HG02623 (cell line): Measurements from ENCODE around the gene ESRRA.
A peak's percentile ranks its signal among the peaks of the same experiment; 100 is the strongest.

ENCODE experiments used
- ATAC-seq: cut with Tn5 transposase; IDR thresholded peaks from one replicate; pipeline ENCODE4 v1.9.1; 2021; ENCODE audit warnings: moderate library complexity; ENCODE audit not compliant: unreplicated experiment

ESRRA gene

GRCh38 chr11:64327375-64327774 lies 22.1 kb downstream of the ESRRA start:
- no peak for ATAC-seq

DNA sequence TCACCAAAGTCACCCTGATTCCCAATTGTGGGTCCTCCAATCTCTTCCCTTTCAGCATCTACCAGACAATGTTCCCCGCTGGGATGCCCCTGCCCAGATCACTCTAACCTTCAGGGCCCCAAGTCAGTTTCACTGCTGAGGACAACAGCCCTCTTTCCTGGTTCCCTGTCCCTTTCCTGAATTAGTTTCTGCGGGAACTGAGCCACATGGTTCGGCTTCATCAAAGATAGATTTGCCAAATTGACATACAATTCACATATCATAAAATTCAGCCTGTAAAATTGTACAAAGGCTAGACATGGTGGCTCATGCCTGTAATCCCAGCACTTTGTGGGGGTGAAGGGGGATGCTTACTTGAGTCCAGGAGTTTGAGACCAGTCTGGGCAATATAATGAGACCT lies 22.7 kb downstream of the ESRRA start:
- ATAC-seq: no peak

DNA sequence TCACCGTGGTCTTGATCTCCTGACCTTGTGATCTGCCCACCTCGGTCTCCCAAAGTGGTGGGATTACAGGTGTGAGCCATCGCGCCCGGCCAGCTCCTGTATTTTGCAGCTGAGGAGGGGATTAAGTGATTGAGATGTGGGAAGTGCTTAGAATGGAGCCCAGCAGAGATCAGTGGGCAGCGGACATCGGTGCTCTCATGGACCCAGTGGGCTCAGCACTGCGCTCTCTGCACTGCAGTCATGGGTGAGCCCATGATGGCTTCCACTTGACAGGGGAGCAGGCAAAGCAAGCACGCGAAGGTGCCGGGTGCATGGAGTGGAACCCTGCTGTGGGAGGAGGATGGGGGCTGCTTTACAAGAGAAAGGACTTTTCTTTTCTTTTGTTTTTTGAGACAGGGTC lies 25.6 kb downstream of the ESRRA start:
- no peak for ATAC-seq

DNA sequence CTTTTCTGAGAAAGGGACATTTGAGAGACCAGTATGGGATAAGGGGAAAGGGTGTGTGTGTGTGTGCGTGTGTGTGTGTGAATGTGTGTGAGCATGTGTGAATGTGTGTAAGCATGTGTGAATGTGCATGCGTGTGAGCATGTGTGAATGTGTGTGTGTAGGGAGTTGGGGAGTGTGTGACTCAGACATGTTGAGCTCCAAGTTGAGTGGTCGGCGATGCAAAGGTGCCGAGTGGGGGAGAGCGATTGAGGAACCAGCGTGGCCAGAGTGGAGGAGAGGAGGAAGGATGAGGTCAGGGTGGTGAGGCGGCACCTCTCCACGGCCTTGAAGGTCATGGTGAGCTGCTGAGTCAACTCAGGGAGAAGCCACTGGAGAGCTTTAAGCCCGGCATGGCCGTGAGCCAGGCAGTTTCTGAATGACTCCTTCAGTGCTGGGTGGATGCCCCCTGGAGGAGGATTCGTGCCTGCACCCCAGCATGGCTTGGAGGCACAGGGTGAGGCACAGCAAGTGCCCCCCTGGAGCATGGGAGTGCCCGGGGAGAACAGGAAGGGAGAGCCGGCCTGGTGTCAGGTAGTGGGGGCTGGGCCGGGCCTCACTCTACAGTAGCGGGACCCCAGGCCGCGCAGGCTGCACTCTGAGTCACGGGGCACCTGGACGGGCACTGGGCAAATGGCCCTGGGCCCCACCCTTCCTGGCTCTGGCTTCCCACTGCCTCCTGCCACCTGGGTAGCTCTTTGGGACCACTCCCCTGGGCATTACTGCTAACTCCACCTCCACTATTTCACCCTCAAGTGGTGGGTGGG lies 26.4 kb downstream of the ESRRA start:
- ATAC-seq: no peak

DNA sequence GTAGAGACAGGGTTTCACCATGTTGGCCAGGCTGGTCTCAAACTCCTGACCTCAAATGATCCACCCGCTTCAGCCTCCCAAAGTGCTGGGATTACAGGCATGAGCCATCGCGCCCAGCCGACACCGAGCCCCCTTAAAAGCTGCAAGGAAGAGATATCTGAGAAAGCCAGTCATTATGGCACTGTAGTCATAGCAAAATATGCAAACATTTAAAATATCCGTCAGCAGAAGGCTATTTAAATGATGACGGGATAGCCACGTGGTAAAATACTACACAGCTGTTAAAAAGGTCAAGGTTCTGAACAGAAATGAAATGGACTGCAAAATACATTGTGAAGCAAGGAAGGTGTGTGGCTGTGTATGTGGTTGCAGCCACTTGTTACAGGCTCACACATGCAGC lies 28.2 kb downstream of the ESRRA start:
- ATAC-seq: no peak

DNA sequence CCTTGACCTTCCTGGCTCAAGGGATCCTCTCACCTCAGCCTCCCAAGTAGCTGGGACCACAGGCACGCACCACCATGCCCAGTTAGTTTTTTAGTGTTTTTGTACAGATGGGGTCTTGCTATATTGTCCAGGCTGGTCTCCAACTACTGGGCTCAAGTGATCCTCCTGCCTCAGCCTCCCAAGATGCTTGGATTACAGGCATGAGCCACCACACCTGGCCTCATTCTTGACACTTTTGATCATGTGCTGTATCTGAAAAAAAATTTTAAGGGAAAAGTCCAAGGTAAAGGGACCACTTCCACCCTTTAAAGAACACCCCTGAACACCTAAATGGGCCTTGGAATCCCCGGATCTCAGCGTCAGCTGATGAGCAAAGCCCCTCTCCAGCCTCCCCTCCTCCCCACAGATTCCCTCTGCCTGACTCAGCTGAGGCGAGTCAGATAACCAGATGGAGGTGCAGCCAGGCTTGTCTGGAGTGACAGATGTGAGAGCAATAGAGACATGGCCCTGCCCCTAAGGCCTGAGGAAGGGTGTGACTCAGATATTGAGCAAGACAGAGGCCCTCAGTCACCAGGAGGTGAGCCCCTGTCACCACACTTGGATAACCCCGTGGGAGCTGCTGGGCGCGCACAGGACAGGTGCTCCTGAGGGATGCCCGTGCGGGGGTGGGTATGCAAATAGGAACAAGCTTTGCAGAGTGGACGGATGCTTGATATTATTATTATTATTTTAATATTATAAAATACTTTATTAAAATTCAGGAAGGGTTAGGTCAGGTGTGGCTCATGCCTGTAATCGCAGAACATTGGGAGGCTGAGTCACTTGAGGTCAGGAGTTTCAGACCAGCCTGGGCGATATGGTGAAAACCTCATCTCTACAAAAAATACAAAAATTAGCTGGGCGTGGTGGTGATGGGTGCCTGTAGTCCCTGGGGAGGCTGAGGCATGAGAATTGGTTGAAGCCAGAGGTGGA lies 29.7 kb downstream of the ESRRA start:
- ATAC-seq: peak; percentile 81

DNA sequence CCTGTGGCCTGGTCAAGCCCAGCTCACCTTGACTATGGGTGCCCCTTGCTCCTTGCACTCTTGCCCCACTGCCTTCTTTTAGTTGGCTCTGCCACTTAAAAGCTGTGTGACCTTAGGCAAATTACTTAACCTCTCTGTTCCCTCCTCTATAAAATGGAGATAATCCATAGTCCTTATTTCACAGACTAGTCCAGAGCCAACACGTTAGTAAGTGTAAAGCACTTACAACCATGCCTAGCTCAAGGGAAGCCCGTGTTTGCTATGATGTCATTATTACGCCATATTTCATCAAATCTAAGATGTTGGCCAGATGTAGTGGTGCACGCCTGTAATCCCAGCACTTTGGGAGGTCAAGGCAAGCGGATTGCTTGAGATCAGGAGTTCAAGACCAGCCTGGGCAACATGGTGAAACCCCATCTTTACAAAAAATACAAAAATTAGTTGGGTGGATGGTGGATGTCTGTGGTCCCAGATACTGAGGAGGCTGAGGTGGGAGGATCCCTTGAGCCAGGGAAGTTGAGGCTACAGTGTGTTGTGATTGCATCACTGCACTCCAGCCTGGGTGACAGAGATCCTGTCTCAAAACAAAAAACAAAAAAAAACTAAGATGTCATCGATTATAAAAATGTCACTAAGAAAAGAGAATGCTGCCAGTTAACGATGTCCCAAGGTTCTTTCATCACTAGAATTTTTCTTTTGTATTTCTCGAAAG lies 32.4 kb downstream of the ESRRA start:
- ATAC-seq: no peak

DNA sequence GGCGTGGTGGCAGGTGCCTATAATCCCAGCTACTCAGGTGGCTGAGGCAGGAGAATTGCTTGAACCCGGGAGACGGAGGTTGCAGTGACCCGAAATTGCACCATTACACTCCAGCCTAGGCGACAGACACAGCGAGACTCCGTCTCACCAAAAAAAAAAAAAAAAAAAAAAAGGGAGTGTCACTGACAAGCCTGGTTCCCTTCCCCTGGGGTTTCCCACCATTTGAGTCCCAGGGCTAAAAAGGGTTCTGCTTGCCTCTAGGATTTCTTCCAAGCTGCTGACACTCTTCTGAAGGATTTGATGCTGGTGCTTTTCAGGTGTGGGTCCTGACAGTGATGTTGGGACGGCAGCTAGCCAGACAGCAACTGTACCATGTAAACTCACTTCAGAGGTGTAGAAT lies 33.4 kb downstream of the ESRRA start:
- no peak for ATAC-seq

DNA sequence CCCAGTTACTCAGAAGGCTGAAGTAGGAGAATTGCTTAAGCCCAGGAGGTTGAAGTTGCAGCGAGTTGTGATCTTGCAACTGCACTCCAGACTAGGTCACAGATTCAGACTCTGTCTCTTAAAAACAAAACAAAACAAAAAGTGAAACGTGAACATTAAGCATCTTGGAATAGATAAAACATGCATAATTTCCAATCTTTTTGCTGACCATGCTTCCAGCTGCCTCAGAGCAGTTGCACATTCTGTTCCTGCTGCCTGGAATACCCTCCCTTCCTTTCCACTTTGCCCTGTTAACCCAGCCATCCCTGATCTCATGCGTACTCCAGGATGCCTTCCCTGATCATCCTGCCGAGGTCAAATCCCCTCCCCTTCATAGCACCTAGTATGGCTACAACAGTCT lies 34.0 kb downstream of the ESRRA start:
- no peak for ATAC-seq

GRCh38 chr11:64339754-64340408 lies 34.6 kb downstream of the ESRRA start, which contains the start of gene CCDC88B:
Gene CCDC88B (plus strand): TSS chr11:64340204. CDS start chr11:64340267, 63 bp downstream.
- ATAC-seq: peak; percentile 53

- no peak for ATAC-seq
These were observed 35.5 kb downstream of the ESRRA start for GRCh38 chr11:64340671-64341335.

DNA sequence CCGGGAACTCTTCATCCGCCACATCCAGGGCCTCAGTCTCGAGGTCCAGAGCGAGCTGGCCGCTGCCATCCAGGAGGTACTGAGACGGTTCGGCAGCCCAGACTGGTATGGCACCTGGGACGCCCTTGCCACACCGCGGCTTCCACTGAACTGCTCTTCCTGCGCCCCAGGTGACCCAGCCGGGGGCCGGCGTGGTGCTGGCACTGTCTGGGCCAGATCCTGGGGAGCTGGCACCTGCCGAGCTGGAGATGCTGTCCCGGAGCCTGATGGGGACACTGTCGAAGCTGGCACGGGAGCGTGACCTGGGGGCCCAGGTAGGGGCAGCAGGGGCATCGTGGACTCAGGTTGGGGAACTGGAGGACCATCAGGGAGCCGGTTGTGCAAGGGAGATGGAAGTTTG lies 36.1 kb downstream of the ESRRA start:
- no peak for ATAC-seq

GRCh38 chr11:64341851-64342791 lies 36.8 kb downstream of the ESRRA start:
- ATAC-seq: no peak

- ATAC-seq: no peak
These were observed 37.8 kb downstream of the ESRRA start for GRCh38 chr11:64342869-64343745.

DNA sequence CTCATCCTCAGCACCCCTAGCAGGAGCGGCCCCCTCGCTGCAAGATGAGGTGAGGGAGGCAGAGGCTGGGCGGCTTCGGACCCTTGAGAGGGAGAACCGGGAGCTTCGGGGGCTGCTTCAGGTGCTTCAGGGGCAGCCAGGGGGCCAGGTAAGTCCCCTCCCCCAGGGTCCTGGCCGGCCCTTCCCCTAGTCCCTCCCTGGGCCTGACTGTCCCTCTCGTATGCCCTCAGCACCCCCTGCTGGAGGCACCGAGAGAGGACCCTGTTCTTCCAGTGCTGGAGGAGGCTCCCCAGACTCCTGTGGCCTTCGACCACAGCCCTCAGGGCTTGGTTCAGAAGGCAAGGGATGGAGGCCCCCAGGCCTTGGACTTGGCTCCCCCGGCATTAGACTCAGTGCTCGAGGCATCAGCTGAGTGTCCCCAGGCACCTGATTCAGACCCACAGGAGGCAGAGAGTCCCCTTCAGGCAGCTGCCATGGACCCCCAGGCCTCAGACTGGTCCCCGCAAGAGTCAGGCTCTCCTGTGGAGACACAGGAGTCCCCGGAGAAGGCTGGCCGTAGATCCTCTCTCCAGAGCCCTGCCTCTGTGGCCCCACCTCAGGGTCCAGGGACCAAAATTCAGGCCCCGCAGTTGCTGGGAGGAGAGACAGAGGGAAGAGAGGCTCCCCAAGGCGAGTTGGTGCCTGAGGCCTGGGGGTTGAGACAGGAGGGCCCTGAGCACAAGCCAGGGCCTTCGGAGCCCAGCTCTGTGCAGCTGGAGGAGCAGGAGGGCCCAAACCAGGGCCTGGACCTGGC lies 38.6 kb downstream of the ESRRA start:
- no peak for ATAC-seq

DNA sequence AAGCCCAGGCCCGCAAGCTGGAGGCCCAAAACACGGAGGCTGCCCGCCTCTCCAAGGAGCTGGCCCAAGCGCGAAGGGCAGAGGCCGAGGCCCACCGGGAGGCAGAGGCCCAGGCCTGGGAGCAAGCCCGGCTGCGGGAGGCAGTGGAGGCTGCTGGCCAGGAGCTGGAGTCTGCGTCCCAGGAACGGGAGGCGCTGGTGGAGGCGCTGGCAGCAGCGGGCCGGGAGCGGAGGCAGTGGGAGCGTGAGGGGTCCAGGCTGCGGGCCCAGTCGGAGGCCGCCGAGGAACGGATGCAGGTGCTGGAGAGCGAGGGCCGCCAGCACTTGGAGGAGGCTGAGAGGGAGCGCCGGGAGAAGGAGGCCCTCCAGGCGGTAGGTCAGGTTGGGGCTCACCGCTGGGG lies 39.5 kb downstream of the ESRRA start:
- no peak for ATAC-seq

- ATAC-seq: no peak
These were observed 42.0 kb downstream of the ESRRA start for GRCh38 chr11:64347193-64347867.
